Bronchial epithelial cell (primary cell): ENCODE results near the gene NKIRAS2. TPM values are rescaled to one million over a fixed set of nuclear protein-coding genes. Genes with fewer than 3 reads are reported as not detected.
A peak's percentile ranks its signal among the peaks of the same experiment; 100 is the strongest.

ENCODE experiments used
- DNase-seq: peaks from one replicate; pipeline ENCODE4 v3.0.0-alpha.2; 2010; ENCODE audit warnings: low read depth
- FAIRE-seq: peaks from 2 replicates; lab custom pipeline; 2011; peaks lifted over from hg19 to GRCh38; lab: Jason Lieb, UNC
- H3K27me3 ChIP-seq: 2 replicates; pipeline ENCODE4 v1.5.1; 2011; ENCODE audit warnings: low read length; ENCODE audit not compliant: control insufficient read depth, insufficient read depth
- H3K36me3 ChIP-seq: 2 replicates; pipeline ENCODE4 v1.5.1; 2011; ENCODE audit warnings: low read length; ENCODE audit not compliant: control insufficient read depth, insufficient read depth
- H3K4me3 ChIP-seq: 2 replicates; pipeline ENCODE4 v1.5.1; 2011; ENCODE audit warnings: mild to moderate bottlenecking, low read depth, low read length, control low read depth
- total RNA-seq: library from RNA; depleted of rRNA; stranded (reverse); fragments of >200 nt; gene quantifications from 2 replicates; pipeline ENCODE4 v1.2.1, GENCODE V29; 2014
- TF ChIP-seq, protein P1 (sequence below): IDR thresholded peaks from 2 replicates; pipeline ENCODE4 v1.5.1; 2011; ENCODE audit warnings: mild to moderate bottlenecking, moderate library complexity, low read length, control low read depth, inconsistent platforms; ENCODE audit not compliant: insufficient read depth, severe bottlenecking

NKIRAS2 gene
- total RNA-seq, 1 donor from 2014 or later, result 13.7 TPM

DNA sequence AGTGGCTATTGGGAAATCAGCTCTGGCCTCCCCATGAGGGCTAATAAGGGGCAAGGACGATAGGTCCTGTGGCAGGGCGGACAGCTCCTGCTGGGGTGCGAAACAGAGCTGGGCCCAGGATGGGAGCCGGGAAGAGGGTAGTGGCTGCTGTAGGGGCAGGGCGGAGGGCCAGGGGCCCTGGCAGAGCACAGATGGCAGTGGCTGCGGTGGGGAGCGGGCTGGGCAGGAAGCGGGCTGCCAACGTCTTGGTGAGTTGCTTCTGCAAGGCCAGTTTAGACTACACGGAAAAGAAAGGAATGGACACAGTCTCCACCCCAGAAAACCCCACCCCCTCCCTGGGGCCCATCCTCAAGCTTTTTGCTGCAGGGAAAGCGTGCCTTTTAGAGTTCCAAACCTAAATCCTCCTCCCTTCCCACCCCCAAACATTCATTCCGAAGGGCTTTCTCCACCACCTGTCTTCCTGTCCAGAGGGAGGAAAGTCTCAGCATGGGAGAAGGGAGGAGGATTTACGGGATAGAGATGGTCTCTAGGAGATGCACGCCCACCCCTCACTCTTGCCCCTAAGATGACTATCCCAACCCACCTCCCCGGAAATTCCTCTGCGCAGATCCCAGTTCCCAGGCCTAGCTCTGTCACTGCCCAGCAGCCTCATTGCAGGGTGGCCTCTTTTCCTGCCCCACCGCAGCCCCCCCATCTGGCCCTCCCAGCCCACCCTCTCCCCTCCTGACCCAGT lies 7.1 kb downstream of the NKIRAS2 start:
- Histone ChIP-seq H3K4me3 (no peak overlapping the region), H3K36me3 (peaks cover 17% of the 10 kb centered on the region), H3K27me3 (no peaks in the 10 kb centered on the region)
- TF ChIP-seq, protein P1, sequence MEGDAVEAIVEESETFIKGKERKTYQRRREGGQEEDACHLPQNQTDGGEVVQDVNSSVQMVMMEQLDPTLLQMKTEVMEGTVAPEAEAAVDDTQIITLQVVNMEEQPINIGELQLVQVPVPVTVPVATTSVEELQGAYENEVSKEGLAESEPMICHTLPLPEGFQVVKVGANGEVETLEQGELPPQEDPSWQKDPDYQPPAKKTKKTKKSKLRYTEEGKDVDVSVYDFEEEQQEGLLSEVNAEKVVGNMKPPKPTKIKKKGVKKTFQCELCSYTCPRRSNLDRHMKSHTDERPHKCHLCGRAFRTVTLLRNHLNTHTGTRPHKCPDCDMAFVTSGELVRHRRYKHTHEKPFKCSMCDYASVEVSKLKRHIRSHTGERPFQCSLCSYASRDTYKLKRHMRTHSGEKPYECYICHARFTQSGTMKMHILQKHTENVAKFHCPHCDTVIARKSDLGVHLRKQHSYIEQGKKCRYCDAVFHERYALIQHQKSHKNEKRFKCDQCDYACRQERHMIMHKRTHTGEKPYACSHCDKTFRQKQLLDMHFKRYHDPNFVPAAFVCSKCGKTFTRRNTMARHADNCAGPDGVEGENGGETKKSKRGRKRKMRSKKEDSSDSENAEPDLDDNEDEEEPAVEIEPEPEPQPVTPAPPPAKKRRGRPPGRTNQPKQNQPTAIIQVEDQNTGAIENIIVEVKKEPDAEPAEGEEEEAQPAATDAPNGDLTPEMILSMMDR, result no peak
- FAIRE-seq, result no peak
- no peak for DNase-seq

DNA sequence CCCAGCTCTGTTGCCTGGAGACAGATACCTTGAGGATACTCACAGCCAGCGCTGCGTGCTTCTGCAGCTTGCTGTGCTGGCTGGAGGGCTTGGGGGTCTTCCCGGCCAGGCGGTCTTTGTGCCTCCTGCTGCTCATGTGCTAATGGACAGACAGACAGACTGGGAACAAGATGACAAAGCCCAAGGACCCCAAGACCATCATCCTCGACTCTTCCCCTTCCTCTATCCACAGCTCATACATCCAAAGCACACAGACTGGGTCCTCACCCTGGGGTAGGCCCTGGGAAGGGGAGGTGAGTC lies 7.7 kb downstream of the NKIRAS2 start:
- DNase-seq (no peak), FAIRE-seq (no peak)

DNA sequence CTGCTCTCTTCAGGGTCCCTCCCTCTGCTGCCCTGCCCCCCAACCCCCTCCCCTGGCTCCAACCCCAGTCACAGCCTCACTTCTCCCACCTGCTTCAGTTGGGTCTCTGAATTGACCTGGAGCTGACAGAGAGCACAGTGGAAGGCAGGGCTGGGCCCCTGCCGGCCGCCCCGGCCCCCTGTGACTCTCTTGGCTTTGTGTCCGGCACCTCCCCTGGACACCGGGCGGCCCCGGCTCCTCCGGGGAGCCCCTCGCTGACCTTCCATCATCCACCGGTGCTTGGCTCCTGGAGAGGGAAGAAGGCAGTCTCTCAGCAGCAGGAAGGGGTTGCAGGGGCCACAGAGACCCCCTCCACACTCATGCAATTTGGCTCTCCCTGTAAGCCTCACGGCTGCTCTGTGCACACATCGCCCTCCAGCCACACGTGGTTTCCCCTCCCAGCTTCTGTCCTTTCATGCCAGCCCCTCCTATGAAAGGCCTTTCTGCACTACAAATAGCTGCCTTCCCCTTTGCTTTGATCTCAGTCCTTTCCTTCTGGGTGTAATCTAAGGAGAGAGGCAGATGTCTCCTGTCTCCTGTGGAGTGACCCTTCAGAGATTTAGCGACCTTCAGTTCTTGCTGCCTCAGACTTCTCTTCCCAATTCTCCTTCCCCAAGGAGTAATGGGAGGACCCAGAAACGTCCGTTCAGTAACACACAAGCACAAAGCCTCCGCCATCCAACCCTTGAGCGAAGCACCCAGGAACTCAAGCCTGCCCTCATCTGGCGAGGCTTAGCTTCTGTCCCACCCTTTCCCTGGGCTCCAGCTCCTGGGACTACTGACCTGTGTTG lies 8.3 kb downstream of the NKIRAS2 start:
- H3K27me3 ChIP-seq, result no peaks in the 10 kb centered on the region
- no peak overlapping the region for H3K4me3 ChIP-seq
- TF ChIP-seq, protein P1, result peak; percentile 38
- DNase-seq (no peak), FAIRE-seq (no peak)
- peaks cover 8% of the 10 kb centered on the region for H3K36me3 ChIP-seq

More for the DNA sequence above, 7.7 kb downstream of the NKIRAS2 start:
- Histone ChIP-seq H3K4me3 (no peak overlapping the region), H3K27me3 (no peaks in the 10 kb centered on the region), H3K36me3 (peaks cover 12% of the 10 kb centered on the region)
- TF ChIP-seq, protein P1, result no peak

DNA sequence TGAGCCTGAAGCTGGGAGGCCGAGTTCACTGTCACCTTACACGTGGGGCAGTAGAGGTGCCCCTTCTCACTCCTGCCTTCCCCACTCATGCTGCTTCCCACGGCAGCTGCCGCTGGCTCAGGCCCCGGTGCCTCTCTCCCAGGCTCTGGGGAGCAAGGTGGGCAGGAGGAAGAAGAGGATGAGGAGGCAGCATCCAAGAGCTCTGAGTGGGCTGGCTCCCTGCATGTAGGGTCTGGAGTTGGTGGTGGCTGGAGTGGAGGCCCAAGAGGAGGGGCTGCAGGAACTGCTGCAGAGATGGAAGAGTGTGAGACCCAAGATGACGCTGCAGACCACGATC lies 8.9 kb downstream of the NKIRAS2 start:
- Histone ChIP-seq H3K4me3 (no peak overlapping the region), H3K27me3 (no peaks in the 10 kb centered on the region), H3K36me3 (peaks cover 2% of the 10 kb centered on the region)
- DNase-seq, result no peak
- TF ChIP-seq, protein P1, result no peak
- no peak for FAIRE-seq

DNA sequence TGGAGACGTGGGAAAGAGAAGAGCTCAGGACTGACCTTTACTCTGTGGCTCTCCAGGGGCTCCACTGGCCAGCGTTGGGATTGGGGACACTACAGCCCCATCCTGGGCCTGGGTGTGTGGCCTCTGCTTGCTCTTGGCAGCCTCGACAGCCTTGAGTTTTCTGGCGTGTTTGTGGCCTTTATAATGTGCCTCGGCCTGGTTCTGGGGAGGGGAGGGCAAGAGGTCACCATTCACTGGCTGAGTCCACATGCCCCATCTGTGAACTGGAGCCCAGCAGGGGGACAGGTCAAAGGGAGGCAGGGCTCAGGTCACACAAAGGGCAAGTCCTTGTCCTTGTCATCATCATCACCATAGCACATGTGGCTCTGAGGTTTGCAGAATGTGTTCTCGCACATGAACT lies 11.7 kb downstream of the NKIRAS2 start:
- H3K4me3 ChIP-seq, result no peak overlapping the region
- DNase-seq, result no peak
- TF ChIP-seq, protein P1, result no peak
- no peaks in the 10 kb centered on the region for H3K27me3 ChIP-seq
- no peaks in the 10 kb centered on the region for H3K36me3 ChIP-seq
- no peak for FAIRE-seq
